OCI-M2 (cell line): Measurements from ENCODE around the gene THSD4.
"Not testable (repeated sequence)": the region's sequence is repeated elsewhere in the genome, so short reads cannot be mapped to it uniquely, and the experiment has no call there.

Experiments used
- DNase-seq: peaks from one replicate; lab custom pipeline; 2025; ENCODE audit not compliant: unreplicated experiment; lab: John Stamatoyannopoulos, UW

The THSD4 gene

GRCh38 chr15:71409541-71409940, 294.3 kb downstream of the THSD4 start:
- no peak for DNase-seq

- DNase-seq, result no peak
Measured at GRCh38 chr15:71410347-71410746, 295.1 kb downstream of the THSD4 start.

GRCh38 chr15:71411538-71412482, 296.5 kb downstream of the THSD4 start:
- DNase-seq, result no peak

GRCh38 chr15:71413419-71413818, 298.1 kb downstream of the THSD4 start:
- DNase-seq, result no peak

- DNase-seq, result no peak
Measured at GRCh38 chr15:71414853-71415252, 299.6 kb downstream of the THSD4 start.

DNA sequence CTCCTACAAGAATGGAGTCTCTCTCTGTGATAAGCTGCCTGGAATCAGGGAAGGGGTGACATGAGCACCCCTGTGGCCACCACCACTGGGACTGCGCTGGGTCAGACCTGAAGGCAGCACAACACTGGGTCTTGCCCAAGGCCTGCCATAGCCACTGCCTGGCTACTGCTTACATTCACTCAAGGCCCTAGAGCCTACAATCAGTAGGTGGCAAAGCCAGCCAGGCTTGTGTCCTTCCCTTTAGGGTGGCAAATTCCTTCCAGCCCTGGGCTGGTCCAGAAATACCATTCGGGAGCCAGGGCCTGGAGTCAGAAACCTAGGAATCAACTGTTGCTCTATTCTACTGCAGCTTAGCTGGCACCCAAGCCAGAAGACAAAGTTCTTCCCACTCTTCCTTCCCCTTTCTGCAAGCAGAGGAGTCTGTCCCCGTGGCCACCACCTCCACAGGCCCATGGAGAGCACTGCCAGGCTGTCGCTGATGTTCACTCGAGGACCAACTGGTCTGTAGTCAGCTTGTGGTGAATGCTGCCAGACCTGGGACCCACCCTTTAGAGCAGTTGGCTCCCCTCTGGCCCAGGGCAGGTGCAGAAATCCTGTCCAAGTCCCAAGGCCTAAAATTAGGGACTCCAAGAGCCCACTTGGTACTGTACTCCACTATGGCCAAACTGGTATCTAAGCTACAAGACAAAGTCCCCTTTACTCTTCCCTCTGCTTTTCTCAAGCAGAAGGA, 307.4 kb downstream of the THSD4 start:
- no peak for DNase-seq

DNA sequence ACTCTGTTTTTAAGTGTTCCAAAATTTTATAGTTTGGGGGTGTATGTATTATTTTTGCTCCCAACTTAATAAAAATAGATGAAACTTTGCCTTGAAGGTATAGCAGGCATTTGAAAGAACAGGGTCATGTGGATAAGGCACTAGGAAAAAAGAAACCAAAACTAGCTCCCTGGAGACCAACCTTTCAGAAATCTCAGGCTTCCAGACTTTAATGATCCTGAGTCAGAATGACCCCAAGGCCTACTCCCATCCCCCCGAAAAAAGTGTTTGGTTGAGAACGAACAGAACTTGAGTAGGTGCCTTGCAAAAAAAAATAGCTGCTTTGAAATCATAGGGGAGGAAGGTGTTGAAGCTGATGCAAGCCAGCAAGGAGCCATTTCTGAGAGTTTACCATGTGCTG, 309.5 kb downstream of the THSD4 start:
- no peak for DNase-seq

DNA sequence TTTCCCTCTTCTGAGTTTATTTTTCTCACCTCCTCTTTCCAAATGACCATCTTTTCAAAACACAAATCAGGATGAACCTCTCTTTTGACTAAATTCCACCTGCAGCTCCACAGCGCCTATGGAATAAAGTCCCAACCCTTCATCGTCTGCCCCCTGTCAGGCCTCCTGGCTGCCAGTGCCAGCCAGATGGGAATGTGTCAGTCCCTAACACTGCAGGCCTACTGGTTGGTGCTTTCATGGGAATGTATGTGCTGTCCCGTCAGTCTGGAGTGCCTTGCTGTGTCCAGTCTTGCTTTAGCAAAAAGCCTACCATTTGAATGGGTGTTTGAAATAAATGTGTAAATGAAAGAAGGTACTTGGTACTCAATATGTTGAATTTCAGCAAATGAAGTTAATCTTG, 310.1 kb downstream of the THSD4 start:
- no peak for DNase-seq

DNA sequence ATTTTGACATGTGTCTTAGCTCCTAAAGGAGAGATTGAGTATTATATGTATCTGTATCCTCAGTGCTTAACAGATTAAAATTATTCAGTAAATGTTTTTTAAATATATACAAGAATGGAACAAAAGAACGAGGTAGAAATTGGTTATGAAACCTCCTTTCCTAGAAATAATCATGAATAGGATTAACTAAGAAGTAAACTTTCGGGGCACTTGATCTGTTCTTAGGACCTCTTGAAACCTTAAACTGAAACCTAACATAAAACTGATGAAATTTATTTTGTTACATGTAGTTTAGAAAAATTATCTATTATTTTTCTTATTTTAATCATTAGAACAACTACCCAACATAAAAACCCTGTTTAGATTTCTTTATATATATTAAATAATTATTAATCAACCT, 311.5 kb downstream of the THSD4 start:
- DNase-seq, result no peak

GRCh38 chr15:71430782-71431181, 315.5 kb downstream of the THSD4 start:
- DNase-seq, result no peak

DNA sequence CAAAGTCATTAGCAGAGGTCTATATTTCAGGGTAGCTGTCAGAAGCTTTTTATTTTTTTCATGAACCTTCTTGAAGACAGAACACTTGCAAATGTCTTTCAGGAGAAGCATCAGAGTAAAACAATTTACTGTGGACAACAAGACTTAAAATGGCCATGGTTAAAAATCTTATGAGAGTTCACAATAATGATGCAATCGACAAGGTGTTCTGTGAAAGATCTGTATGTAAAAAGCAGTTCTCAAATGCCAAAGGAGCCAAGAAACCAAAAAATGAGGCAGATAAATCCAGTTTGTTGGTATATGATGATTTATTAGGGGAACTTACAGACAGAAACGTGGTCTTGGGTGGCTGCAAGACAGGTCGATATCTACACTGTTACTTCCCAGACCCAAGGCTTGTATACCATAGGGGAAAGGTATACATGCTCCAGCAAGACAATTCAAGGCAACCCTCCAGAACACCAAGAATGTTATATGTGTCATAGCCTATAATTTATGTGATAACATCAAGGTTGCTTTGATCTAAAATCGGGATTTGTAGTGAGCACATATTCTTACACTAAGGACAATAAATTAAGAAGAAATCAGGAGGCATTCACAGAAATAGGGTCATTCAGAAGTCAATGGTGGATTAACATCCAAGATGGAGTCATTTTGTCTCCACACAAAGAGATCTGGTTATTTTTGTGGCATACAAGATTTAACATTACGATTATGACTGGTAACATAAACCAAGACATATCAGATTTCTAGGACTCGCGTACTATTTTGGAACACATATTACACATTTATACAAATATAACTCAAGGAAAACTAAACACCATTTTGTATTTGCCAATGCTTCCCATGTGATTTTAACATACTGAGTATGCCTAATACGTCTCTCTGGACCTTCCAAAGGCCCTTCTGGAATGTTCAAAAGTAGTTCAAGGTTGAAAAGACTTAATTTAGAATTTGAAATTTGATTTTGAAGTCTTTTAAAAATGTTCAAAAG, 316.4 kb downstream of the THSD4 start:
- DNase-seq, result no peak

DNA sequence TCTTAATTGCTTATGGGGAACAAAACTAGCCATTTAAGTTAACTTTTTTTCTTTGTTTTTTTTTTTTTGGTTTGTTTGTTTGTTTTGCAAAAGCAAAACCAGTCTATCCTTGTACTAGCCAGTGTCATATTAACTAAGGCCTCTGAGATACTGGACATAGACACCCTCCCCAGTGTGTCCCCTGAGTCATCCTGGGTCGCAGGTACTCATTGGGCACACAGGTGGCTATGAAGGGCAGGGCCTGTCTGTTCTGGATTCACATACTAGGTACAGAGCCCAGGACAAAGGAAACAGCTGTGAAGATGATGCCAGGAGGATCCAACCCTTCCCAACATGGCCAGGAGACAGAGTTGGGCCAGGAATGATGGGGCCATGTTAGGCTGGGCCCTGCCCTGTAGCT, 318.1 kb downstream of the THSD4 start:
- DNase-seq, result no peak

DNA sequence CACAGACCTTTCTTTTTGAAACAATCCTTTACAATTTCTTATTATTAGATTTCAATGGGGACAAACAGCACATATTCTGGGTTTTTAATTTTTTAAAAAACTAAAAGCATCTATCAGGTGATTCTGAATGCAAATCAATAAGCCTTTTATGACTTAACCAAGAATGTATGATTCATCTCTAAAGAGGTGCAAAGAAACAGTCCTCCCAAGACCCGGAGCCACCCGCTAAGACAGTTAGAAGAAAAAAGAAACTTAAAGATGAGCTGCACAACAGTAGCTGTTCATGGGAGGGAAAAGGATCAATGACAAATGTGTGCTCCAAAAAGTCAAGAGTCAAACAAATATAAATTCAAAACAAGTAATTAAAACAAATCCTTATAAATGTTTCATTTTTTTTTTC, 319.5 kb downstream of the THSD4 start:
- no peak for DNase-seq

- DNase-seq, result no peak
Measured at GRCh38 chr15:71435552-71435951, 320.3 kb downstream of the THSD4 start.

- DNase-seq, result no peak
Measured at GRCh38 chr15:71436854-71437253, 321.6 kb downstream of the THSD4 start.

- no peak for DNase-seq
Measured at GRCh38 chr15:71437404-71437803, 322.1 kb downstream of the THSD4 start.

DNA sequence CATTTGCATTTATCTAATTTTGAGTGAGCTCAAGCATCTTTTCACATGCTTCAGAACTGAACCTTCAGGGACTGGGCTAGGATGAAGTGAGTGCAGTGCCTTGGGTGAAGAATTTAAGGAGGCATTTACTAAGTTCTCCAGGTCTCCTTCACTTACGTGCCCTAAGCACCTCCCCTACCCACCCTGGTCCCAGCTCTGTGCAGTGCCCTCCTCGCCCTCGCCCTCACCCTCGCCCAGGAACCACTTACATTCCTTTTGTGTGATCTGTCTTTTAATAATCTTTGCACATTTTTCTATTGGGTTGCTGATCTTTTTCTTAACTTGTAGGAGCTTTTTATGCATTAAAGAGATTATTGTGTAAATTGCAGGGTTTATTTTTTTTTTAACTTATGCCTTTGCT, 322.6 kb downstream of the THSD4 start:
- no peak for DNase-seq

DNA sequence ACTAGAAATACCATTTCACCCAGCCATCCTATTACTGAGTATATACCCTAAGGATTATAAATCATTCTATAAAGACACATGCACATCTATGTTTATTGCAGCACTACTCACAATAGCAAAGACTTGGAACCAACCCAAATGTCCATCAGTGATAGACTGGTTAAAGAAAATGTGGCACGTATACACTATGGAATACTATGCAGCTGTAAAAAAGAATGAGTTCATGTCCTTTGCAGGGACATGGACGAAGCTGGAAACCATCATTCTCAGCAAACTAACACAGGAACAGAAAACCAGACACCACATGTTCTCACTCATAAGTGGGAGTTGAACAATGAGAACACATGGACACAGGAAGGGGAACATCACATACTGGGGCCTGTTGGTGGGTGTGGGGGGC, 324.2 kb downstream of the THSD4 start:
- DNase-seq, result not testable (repeated sequence)

GRCh38 chr15:71440489-71441110, 325.3 kb downstream of the THSD4 start:
- DNase-seq, result no peak

DNA sequence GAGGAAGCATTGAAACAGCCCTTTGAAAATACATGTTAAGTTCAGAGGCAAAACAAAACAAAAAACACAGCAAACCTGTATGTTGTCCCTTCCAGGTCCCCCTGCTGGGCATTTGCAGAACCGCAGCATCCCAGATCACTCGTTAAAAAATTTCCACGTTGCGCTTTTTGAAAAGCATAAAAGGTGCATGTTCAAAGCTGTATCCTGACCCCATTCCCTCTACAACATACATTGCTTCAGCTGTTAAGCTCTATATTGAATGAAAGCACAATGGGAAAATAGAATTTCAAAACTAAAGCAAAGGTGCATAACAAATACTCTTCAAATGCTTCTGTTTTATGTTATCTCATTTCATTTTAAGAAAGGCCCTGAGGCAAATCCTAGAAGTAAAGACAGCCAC, 328.3 kb downstream of the THSD4 start:
- DNase-seq, result no peak
